NCI-H2227 (cell line): ENCODE data around the gene MAD1L1.
"Not testable (repeated sequence)": the region's sequence is repeated elsewhere in the genome, so short reads cannot be mapped to it uniquely, and the experiment has no call there.

Experiments
- DNase-seq: peaks from one replicate; lab custom pipeline; 2025; ENCODE audit not compliant: unreplicated experiment; lab: John Stamatoyannopoulos, UW

The MAD1L1 gene

GRCh38 chr7:1889556-1890181, 343.1 kb downstream of the MAD1L1 start:
- DNase-seq = no peak

- DNase-seq = no peak
Measured at GRCh38 chr7:1889091-1889490, 343.7 kb downstream of the MAD1L1 start.

GRCh38 chr7:1888425-1888824, 344.3 kb downstream of the MAD1L1 start:
- DNase-seq = no peak

GRCh38 chr7:1887251-1887650, 345.5 kb downstream of the MAD1L1 start:
- no peak for DNase-seq

GRCh38 chr7:1886361-1887064, 346.2 kb downstream of the MAD1L1 start:
- no peak for DNase-seq

- no peak for DNase-seq
Measured at GRCh38 chr7:1885465-1886226, 347.1 kb downstream of the MAD1L1 start.

GRCh38 chr7:1884583-1885350, 348.0 kb downstream of the MAD1L1 start:
- no peak for DNase-seq

- DNase-seq = no peak
Measured at GRCh38 chr7:1883834-1884582, 348.7 kb downstream of the MAD1L1 start.

- DNase-seq = no peak
Measured at GRCh38 chr7:1883031-1883761, 349.5 kb downstream of the MAD1L1 start.

- no peak for DNase-seq
Measured at GRCh38 chr7:1882451-1882850, 350.3 kb downstream of the MAD1L1 start.

GRCh38 chr7:1881946-1882345, 350.8 kb downstream of the MAD1L1 start:
- no peak for DNase-seq

- not testable (repeated sequence) for DNase-seq
Measured at GRCh38 chr7:1876641-1877040, 356.1 kb downstream of the MAD1L1 start.

GRCh38 chr7:1875392-1876199, 357.1 kb downstream of the MAD1L1 start:
- DNase-seq = not testable (repeated sequence)

GRCh38 chr7:1874590-1875391, 358.0 kb downstream of the MAD1L1 start:
- peak; percentile 4 for DNase-seq

GRCh38 chr7:1873857-1874589, 358.7 kb downstream of the MAD1L1 start:
- DNase-seq = no peak

- no peak for DNase-seq
Measured at GRCh38 chr7:1873421-1873820, 359.3 kb downstream of the MAD1L1 start.

GRCh38 chr7:1873070-1873405, 359.7 kb downstream of the MAD1L1 start:
- no peak for DNase-seq
